Stimulated activated CD4-positive, alpha-beta T cell treated with anti-CD3 and anti-CD28 coated beads, Interleukin-2, amount 100 ng/mL, for 24 hours (primary cell): ENCODE measurements around the gene ACOT7.
"Not testable (repeated sequence)": the region's sequence is repeated elsewhere in the genome, so short reads cannot be mapped to it uniquely, and the experiment has no call there.

Experiments used
- DNase-seq, 2 donors: peaks; one replicate each; pipeline ENCODE4 v3.0.0-alpha.2; 2020

ACOT7 gene

DNA sequence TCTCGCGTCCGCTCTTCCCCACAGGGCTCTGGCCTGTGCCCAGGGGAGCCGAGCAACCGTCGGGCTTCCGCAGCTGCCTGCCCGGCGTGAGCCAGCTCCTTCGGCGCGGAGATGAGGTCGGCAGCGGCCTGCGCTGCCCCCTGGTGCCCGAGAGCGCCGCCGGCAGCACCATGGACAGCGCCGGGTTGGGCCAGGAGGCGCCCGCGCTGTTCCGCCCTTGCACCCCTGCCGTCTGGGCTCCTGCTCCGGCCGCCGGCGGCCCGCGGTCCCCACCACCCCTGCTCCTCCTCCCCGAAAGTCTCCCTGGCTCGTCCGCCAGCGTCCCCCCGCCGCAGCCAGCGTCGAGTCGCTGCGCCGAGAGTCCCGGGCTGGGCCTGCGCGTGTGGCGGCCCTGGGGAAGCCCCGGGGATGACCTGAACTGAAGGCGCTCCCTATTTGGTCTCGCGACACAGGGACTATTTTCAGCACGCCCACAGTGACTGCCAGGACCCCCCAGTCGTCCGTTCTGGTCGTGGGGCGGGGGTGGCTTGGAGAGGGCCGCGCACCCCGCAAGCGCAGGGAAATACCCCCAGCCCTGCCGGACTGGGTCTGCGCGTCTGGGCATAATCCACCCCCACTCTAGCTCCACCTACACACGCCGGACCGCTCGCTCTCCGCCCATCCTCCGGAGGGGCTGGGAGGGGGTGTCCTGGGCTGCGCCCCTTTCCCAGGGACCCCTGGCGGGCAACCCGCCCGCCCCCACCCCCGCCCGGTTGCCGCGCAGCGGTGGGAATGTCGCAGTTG, 148.3 kb downstream of the ACOT7 start:
- DNase-seq: peak; percentile 84 to 85

DNA sequence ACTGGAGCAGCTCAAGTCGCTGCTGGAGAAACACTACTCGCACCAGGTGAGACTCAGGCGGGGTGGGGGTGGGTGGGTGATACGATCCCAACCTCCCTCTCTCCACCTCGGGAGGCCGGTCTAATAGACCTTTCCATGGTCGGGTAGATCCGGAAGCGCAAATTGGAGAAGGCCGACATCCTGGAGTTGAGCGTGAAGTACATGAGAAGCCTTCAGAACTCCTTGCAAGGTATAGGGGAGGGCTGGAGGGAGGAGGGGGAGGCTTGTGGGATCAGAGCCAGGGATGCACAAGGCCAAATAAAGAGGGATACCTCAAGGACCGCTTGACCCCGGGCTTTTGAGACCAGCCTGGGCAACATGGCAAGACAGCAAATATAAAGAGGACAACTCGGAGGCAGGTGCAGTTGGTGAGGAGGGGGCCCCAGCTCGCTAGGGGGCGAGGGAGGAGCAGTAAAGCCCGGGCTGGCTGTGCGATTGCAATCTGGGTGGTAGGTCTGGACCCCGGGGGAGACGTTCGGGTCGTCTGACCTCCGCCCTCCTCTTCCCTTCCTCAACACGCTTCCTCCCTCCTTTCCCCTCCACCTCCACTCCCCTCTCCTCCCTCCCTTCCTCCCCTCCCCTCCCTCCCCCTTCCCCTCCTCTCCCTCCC, 149.0 kb downstream of the ACOT7 start:
- no peak for DNase-seq

DNA sequence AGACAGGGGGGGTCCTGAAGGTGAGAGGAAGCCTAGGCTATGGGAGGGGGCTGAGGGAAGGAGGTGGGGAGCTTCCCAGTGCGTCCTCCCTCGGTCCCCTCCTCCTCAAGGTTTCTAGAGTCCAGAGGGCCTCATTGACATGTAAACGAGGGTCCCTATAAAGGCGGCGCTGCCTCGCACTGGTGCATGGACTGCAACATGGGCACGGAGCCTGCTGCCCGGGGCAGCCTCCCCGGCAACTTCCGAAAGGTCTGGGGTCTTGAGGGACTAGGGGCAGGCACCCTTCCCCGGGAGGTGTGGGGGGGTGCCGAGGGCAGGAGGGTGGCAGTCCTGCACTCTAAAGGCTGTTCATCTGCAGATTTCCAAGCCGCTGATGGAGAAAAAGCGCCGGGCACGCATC, 149.6 kb downstream of the ACOT7 start, which contains the start of gene HES3:
HES3 (plus strand) TSS at position 187 of the 400 bp plus-strand sequence; CDS start at position 374, 187 bp downstream.
- no peak for DNase-seq

DNA sequence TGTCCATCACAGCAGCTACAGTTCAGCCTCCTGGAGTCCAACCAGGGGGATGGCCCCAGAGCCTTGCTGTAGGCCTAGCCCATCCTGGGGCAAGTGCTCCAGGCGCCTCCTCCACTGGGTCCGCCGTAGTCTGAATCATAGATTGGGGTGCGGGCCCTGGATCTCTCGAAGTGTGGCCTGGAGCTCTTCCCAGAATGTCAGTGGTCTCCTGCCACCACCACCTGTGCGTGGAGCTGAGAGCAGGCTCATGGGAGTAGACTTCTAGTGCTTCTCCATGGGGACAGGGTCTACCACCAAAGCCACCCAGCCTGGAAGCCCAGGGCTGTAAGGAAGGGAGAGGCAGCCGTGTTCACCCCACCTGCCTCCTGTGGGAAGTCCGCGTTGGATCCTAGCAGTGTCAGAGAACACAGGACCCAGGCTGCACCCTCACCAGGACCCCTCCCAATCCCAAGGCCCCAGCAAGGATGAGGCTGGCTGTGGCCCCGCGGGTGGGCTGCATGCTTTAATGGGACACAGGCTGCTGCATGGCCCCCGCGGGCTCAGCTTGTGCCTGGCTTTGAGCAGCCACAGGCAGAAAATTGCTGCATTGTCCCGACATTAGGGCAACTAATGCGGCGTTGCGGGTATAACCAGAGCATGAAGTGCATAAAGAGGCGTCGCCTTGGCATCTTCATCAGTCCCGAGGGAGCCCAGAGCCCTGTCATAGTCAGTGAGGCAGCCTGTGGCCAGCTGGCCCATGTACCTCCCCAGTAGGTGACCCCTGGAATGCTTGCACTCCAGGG, 150.3 kb downstream of the ACOT7 start:
- DNase-seq: no peak

DNA sequence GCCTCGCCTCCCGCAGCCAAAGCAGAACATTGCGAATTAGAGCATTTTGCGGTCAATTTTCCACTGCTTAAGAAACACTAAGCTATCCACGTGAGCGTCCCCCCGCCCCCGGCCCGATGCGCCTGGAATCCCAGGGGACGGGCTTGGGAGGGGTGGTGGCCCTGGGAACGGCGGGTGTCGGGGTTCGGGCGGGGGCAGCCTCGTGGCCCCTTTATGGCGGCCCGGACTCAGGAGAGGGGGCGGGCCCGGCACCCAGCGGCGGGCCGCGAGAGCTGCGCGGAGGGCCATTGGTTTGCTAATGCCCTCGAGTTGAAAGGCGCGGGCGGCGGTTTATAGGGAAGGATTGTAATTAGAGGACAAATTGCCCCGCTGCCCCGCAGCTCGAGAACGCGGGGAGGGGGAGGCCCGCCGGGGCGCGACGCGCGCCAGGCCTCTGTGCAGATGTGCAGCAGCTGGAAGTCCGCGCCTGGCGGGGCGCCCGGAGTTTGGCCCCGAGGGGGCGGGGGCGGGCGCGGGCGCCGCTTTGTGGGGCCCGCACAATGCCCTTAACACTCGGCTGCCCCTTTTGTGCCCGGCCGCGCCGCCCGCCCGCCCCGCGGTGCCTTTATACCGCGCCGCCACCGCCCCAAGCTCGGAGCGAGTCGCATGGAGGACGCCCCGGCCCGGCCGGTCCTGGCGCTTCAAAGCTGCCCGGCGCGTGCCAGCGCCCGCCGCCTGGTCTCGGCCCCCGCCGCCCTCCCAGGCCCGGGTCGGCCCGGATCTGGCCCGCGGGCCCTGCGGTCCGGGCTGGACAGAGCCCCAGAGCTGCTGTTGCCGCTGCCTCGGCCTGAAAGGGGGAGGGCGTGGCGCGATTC, 151.5 kb downstream of the ACOT7 start:
- no peak for DNase-seq

DNA sequence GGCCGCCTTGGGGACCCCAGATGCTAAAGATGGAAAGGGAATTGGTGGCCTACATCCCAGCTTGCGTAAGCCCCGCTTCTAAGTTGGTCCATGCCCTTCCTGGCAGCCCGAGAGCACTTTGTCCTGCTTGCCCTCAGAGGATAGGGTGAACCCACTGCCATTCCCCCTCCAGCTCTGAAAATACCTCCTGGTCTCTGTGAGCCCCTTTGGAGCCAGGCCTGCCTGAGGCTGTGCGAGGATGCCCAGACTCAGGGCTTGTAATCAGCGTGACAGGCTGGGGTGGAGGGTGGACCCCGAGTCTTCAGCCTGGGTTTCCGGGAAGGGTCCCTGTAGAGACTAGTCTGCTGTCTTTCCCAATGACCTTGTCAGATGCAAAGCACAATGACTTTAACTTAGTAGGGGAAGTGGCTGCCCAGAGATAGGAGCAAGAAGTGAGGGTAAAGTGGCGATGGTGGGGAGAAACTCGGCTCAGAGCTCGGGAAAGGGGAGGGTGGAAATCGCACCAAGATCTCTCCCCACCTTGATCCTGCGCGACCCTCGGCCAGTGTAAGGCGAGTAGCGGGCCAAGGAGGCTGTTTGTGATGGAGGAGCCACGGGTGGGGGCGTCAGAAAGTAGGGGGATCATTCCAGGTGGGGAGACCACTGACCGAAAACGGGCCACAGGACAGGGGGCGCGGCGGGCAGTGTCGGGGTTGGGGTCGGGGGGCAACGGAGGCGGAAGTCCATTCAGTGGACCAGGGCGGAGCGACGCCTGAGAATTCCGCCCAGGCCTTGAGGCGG, 152.3 kb downstream of the ACOT7 start:
- no peak for DNase-seq

DNA sequence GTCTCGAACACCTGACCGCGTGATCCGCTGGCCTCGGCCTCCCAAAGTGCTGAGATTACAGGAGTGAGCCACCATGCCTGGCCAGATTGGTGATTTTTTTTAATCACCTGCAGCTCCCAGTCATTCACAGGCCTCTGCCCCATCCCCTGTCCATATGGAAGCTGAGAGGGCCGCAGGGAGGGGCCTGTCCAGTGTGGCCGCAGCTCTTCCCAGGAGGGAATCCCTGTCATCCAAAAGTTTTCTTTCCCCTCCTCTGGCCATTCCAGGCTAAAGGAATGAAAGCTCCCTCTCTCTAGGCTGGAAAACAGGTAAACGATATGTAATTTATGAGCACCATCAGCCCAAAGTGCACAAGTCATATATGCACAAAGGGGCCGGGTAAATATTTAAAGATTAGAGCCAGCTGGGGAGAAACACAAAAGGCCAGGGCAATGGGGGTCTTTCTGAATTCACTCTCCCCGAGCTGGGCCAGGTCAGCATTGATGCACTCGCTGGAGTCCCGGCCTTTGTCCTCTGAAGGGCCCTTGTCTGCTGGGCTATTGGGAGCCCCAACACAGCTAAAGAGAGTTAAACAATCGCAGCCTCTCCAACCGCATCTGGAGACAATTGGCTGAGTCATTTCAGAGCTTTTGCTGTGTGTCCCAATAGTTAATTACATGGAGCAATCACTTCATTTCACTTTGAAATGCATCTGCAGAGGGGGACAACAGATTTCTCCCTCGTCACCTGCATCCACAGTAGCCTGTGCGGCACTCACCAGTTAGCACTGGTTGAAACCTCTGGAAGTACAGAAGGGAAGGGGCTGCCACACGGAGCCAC, 153.4 kb downstream of the ACOT7 start:
- DNase-seq: no peak

DNA sequence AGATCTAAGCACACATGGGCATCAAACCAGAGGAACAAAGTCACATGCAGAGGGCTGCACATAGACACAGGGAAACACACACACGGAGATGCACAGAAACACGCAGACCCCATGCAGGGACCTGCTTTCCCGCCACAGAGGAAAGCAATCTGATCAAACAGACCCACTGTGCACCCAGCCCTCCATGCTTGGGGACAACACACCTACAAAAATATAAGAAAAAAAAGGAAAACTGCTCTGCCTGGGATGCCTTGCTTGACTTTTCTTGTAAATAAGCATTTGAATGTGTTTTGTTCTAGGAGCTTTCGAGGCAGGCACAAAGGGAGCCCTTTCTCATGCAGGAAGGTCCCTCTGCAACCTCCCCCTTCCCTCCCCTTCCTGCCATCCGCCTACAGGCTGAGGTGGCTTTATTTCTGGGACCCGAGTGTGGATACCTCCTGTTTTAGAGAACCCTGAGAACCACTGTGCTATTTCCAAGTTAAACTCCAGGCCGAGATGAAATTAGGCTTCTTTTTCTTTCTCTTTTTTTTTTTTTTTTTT, 154.3 kb downstream of the ACOT7 start:
- DNase-seq: no peak

DNA sequence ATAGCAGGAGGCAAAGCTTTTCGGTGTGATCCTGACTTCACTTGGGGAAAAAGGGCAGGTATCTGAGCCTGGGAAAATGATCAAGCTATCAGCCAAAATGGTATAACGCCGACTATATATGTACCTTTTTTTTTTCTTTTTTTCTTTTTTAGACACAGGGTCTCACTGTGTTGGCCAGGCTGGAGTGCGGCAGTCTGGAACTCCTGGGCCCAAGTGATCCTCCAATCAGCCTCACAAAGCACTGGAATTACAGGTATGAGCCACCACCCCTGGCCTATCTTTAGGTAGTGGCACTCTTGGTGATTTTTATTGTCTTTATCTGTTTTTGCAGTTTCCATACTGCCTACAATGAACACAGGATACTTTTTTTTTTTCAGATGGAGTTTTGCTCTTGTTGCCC, 156.5 kb downstream of the ACOT7 start:
- no peak for DNase-seq

DNA sequence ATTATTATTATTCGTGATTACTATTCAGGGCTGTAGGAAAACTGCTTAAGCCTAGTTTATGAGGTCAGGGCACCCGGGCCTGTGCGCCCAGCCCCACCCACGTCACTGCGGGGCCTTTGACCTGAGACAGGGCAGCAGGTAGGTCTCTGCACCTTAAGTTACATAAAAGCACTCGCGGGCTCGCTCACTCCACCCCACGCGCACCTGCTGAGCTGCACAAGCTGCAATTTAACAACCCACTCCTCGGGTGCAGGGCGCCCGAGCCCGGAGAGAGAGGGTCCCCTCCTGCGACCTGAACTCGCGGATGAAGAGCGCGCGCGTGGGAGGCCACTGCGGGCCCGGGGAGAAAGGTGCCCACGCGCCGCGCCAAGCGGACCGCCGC, 158.3 kb downstream of the ACOT7 start:
- DNase-seq: peak; percentile 39 to 43

DNA sequence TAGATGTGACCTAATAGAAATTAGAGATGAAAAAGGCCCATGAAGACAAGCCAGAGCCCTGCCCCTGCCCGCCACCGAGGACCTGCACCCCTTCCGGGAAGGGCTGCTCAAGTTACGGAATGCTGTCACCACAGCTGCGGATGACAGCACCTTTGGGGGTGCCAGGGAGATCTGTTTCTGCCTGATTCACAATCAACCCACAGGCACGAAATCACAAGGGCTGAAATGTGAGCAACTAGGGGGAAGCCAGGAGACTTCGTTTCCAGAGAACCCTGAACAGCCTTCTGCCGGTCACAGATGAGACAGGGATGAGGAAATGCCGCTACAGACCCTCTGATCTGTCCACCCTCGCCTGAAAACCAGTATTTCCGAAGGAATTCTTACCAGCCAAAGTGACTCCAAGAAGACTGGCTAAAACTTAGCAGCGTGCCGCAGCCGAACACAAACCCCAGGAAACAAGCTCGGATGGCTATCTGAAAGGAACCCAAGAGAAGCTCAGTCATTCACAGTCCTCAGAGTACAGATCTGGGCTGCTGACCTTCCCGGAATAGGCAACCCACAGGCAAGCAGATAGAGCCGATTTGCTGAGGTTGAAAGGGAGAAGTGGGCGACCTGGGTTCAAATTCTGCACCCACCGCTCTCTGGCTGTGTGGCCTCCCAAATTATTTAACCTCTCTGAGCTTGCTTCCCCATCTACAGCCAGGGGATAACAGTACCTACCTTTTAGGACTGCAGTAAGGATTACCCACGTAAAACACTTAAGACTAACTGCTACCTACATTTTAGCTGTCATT, 158.9 kb downstream of the ACOT7 start:
- no peak for DNase-seq

DNA sequence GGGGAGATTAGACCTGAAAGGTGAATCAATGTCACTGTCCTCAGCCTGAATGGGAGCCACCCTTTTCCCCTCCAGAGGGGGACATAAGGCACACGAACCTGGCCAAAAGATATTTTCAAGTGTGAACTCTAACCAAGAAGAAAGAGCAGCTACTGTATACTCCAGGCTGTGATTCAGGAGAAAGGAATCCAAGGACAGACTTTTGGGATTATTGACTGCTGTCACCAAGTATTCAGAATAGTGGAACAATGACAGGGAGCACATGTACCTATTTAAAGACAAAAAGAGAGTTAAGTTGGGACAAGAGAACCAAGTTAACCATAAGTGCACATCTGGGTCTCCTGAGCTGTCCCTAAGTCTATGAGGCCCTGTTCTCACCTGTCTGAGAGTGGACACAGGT, 160.2 kb downstream of the ACOT7 start:
- no peak for DNase-seq

DNA sequence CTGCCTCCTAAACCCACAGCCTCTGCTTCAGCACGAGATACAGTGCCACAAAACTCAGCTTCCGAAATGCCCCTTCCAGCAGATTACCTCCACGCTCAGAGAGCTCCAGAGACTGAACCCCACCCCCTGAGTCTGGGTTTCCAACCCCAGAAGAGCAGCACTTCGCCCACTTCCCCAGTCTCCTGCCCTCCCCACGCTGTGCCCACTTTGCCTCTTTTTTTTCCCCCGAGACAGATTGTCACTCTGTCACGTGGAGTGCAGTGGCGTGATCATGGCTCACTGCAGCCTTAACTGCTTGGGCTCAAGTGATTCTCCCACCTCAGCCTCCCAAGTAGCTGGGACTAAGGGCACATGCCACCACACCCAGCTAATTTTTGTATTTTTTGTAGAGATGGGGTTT, 167.9 kb downstream of the ACOT7 start:
- DNase-seq: no peak

DNA sequence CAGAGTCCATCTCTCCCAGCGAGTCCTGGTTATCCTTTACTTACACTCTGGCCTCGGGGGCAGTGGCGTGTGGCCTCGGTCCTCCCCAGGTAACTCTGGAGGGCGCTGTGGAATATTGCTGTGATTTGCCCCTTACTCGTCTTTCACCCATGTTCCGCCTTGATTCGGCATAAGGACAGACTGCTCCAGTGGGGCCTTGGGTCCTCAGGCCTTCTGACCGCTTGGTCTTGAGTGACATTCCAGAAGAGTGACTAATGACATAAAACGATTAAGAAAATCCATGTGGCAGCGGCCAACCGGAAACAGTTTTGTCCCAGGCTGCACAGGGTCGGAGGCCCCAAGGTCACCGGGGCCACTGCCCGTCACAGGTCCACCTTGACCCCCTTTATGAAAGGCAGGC, 168.8 kb downstream of the ACOT7 start:
- DNase-seq: no peak

DNA sequence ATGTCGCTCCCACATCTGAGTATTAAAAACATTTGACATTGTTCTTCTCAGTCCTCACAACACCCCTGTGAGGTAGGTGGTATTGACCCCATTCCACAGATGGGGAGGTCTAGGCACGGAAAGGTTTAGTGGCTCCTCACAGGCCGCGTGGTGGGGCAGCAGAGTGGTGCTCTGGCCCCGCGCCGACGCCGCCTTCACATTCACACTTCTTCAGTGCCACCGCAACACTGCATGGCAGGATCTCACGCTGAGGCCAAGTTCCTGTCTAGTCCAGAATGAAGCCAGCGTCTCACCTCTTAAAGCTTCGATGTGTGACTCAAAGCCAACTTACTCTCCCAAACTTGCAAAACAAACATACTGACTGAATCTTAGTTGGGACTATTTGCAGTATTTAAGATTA, 169.9 kb downstream of the ACOT7 start:
- DNase-seq: no peak

DNA sequence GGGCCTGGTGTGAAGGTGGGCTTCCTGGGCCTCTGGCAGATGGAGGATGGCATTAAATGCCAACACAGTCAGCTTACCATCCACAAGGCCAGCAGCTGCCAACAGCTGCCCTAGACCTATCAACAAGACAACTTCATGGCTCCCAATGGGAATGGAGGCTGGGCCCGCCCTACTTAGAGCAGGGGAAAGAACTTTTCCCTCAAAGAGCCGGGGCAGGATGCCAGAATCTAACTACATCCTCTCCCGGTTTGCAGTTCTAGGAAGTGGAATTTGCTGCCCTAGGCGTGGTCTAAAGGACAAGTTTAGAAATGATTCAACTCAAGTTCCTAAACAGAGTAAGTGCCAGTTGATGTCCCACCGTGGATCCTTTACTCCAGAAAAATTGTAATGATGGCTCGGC, 170.9 kb downstream of the ACOT7 start:
- DNase-seq: no peak

DNA sequence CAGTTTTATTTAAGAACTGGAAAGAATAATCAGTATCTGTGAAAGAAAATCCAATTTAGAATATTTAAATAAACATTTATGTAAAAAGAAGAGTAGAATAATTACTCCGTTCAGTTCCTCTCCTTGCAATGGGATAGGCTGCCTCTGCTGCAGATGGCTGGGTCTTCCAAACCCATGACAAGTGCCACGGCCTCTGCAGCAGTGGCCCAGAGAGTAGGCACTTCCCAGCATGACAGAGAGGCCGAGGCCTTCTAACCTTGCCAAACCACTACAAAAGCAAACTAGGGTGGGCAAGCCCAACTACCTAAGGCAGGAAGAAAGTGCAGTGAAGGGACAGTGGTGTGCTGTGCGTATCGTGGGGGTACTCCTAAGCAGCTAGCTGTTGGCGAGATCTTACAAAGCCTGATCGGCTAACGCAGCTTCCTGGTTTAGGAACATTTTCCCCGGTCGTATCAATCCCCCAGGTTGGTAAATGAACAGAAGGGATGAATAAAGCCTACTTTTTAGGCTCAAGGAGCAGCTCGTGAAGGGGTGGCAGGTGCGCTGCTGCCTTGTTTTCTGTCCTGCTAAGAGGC, 172.3 kb downstream of the ACOT7 start:
- DNase-seq: no peak

DNA sequence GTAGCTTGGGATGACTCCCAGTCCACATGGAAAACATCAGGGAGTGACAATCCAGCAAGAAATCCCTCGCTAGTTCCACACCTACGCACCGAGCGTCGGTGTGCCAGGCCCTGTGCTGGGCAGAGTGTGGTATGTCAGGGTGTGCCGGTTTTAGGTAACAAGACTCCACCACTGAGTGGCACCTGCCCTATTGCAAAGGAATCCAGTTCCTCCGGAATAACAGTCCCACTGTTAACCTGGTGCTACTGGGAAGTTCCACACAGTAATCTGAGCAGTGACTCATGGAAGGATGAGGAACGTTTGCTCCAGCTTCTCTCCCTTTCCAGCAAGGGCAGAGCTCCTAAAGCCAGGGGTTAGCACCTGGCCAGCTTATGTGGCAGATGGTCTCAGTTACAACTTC, 173.3 kb downstream of the ACOT7 start:
- no peak for DNase-seq

DNA sequence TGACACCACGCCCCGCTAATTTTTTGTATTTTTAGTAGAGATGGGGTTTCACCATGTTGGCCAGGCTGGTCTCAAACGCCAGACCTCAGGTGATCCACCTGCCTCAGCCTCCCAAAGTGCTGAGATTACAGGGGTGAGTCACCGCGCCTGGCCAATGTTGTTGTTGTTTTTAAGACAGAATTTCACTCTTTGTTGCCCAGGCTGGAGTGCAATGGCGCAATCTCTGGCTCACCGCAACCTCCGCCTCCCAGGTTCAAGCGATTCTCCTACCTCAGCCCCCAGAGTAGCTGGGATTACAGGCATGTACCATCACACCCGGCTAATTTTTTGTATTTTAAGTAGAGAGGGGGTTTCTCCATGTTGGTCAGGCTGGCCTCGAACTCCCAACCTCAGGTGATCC, 173.9 kb downstream of the ACOT7 start:
- DNase-seq: not testable (repeated sequence)
